ENCODE measurements around the gene EIF4G3.

DNA sequence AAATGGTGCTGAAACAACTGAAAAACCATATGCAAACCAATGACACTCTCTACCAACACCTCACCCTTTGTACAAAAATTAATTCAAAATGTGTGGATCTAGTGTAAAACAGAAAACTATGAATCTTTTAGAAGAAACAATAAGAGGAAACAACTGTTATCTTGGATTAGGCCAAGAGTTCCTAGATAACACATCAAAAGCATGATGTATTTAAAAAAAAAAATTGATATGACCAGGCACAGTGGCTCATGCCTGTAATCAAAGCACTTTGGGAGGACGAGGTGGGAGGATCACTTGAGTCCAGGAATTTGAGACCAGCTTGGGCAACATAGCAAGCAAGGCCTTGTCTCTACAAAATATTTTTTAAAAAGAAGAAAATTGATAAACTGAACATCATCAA lies 79.0 kb downstream of the EIF4G3 start:
- TF ChIP-seq CTCF (IDR thresholded peaks at IDR 0.05; ENCODE audit: low read length) (no peak), EZH2 (optimal IDR thresholded peaks at IDR 0.05; ENCODE audit: low read depth, low read length) (no peak)
